SHP77 treated with DMSO at 0.1 percent for 48 hours (cell line): ENCODE data around the gene DYNC2H1.

ENCODE experiments used
- DNase-seq: peaks from one replicate; lab custom pipeline; 2025; lab: John Stamatoyannopoulos, UW

DYNC2H1 gene

GRCh38 chr11:103464420-103464819, 355.2 kb downstream of the DYNC2H1 start:
- no peak for DNase-seq

- no peak for DNase-seq
Observed at GRCh38 chr11:103465555-103466140, 356.4 kb downstream of the DYNC2H1 start.

GRCh38 chr11:103471546-103471945, 362.3 kb downstream of the DYNC2H1 start:
- no peak for DNase-seq

- DNase-seq = no peak
Observed at GRCh38 chr11:103476874-103477273, 367.6 kb downstream of the DYNC2H1 start.

- no peak for DNase-seq
Observed at GRCh38 chr11:103480421-103480820, 371.2 kb downstream of the DYNC2H1 start.

GRCh38 chr11:103483996-103484395, 374.8 kb downstream of the DYNC2H1 start:
- DNase-seq = no peak

- DNase-seq = no peak
Observed at GRCh38 chr11:103484545-103484944, 375.3 kb downstream of the DYNC2H1 start.

GRCh38 chr11:103486604-103487003, 377.4 kb downstream of the DYNC2H1 start:
- no peak for DNase-seq

GRCh38 chr11:103487113-103487512, 377.9 kb downstream of the DYNC2H1 start:
- no peak for DNase-seq

GRCh38 chr11:103488031-103488461, 378.8 kb downstream of the DYNC2H1 start:
- no peak for DNase-seq

- DNase-seq = no peak
Observed at GRCh38 chr11:103488579-103488978, 379.4 kb downstream of the DYNC2H1 start.

GRCh38 chr11:103491777-103492176, 382.6 kb downstream of the DYNC2H1 start:
- DNase-seq = no peak

- no peak for DNase-seq
Observed at GRCh38 chr11:103494491-103494890, 385.3 kb downstream of the DYNC2H1 start.

- no peak for DNase-seq
Observed at GRCh38 chr11:103497268-103497667, 388.0 kb downstream of the DYNC2H1 start.

GRCh38 chr11:103499710-103500340, 390.6 kb downstream of the DYNC2H1 start:
- DNase-seq = no peak

- no peak for DNase-seq
Observed at GRCh38 chr11:103515283-103515682, 406.1 kb downstream of the DYNC2H1 start.

GRCh38 chr11:103520792-103521191, 411.6 kb downstream of the DYNC2H1 start:
- no peak for DNase-seq

GRCh38 chr11:103525069-103525468, 415.8 kb downstream of the DYNC2H1 start:
- DNase-seq = no peak

- DNase-seq = no peak
Observed at GRCh38 chr11:103528046-103528445, 418.8 kb downstream of the DYNC2H1 start.

- no peak for DNase-seq
Observed at GRCh38 chr11:103528596-103528995, 419.4 kb downstream of the DYNC2H1 start.

- no peak for DNase-seq
Observed at GRCh38 chr11:103529181-103529684, 420.0 kb downstream of the DYNC2H1 start.
